HK-2 (cell line): ENCODE results near the gene PPP5C.

Experiments
- DNase-seq: peaks from one replicate; pipeline ENCODE4 v3.0.0-alpha.2; 2018; ENCODE audit not compliant: unreplicated experiment

Gene PPP5C

GRCh38 chr19:46337487-46337886 is 9.4 kb upstream of the PPP5C start:
- DNase-seq = no peak

GRCh38 chr19:46339446-46339845 is 7.4 kb upstream of the PPP5C start:
- no peak for DNase-seq

- no peak for DNase-seq
These were observed 6.7 kb upstream of the PPP5C start for GRCh38 chr19:46340051-46340659.

GRCh38 chr19:46341937-46342336 is 5.0 kb upstream of the PPP5C start:
- no peak for DNase-seq

GRCh38 chr19:46344363-46344762 is 2.5 kb upstream of the PPP5C start:
- no peak for DNase-seq

GRCh38 chr19:46345157-46345556 is 1.7 kb upstream of the PPP5C start:
- no peak for DNase-seq

- no peak for DNase-seq
These were observed 641 bp downstream of the PPP5C start for GRCh38 chr19:46347572-46347883.

GRCh38 chr19:46347985-46348384 is 1.1 kb downstream of the PPP5C start:
- DNase-seq = no peak

GRCh38 chr19:46349311-46349993 is 2.6 kb downstream of the PPP5C start:
- no peak for DNase-seq

GRCh38 chr19:46350029-46350757 is 3.3 kb downstream of the PPP5C start:
- DNase-seq = no peak

- DNase-seq = no peak
These were observed 3.9 kb downstream of the PPP5C start for GRCh38 chr19:46350758-46351159.

- no peak for DNase-seq
These were observed 4.6 kb downstream of the PPP5C start for GRCh38 chr19:46351241-46352041.

- DNase-seq = no peak
These were observed 7.0 kb downstream of the PPP5C start for GRCh38 chr19:46353730-46354528.

- no peak for DNase-seq
These were observed 8.6 kb downstream of the PPP5C start for GRCh38 chr19:46355234-46356148.

- DNase-seq = no peak
These were observed 9.5 kb downstream of the PPP5C start for GRCh38 chr19:46356149-46357055.

GRCh38 chr19:46357846-46358583 is 11.1 kb downstream of the PPP5C start:
- no peak for DNase-seq

GRCh38 chr19:46361915-46362314 is 15.0 kb downstream of the PPP5C start:
- DNase-seq = no peak

- DNase-seq = no peak
These were observed 17.5 kb downstream of the PPP5C start for GRCh38 chr19:46364359-46364758.

GRCh38 chr19:46365561-46365960 is 18.7 kb downstream of the PPP5C start:
- no peak for DNase-seq
